HG03378 (cell line): Measurements from ENCODE around the gene EDN3.

Experiments used
- ATAC-seq: cut with Tn5 transposase; IDR thresholded peaks from one replicate; pipeline ENCODE4 v1.9.1; 2021; ENCODE audit warnings: mild to moderate bottlenecking, moderate library complexity; ENCODE audit not compliant: unreplicated experiment

The EDN3 gene

DNA sequence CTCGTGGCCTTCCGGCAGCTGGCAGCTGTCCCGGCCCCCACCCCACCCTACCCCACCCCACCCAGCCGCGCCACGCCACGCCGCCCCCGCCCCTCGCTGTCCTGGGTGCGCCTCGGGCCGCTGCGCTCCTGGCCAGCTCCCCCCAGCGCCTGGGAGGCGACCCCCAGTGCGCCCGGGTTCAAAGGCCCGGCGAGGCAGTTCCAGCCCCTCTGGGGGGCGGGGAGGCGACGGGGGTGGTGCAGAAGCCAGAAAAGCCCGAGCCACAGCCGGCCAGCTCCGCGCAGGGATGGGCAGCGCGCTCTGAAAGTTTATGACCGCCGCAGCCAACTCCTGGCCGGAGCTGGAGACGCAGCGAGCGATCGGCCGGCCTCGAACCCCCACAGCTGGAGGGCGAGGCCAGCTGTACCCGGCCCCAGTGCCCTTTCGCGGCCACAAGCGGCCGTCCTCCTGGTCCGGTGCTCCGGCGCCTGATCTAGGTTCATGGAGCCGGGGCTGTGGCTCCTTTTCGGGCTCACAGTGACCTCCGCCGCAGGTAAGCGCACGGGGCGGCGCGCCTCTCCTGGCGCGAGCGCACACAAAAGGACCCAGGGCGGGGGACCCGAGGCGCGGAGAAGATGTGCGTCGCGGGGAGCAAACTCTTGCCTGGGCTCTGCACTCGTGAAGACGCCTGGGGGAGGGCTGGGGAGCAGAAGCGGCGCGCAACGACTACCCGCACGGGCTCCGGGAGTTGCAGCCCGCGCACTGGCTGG, at the start of gene EDN3:
TSS of gene EDN3 (plus strand) at position 279 of the 749 bp plus-strand sequence. CDS start at position 481, 202 bp downstream.
- no peak for ATAC-seq

GRCh38 chr20:59253325-59253724, 47.1 kb upstream of the EDN3 start:
- no peak for ATAC-seq

DNA sequence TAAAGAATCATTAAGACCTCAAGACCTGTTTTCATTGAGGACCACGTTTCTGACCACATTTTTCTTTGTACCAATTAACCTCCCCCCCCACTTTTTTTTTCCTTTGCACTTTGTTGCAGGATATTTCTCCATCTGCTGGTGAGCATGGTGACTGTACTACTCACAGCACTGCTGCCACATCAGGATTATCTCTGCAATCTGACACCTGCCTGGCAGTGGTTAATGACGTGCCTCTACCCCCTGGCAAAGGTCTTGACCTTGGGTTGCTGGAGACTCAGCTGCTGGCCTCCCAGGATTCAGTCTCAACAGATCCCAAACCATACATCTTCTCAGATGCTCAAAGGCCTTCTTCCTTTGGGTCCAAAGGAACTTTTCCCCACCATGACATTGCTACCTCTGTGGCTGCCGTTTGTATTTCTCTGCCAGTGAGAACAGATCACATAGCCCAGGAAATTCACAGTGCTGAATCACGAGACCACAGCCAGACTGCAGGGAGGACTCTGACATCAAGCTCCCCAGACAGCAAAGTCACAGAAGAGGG, 46.6 kb upstream of the EDN3 start:
- no peak for ATAC-seq

GRCh38 chr20:59255256-59255655, 45.2 kb upstream of the EDN3 start:
- ATAC-seq = no peak

- no peak for ATAC-seq
These were observed 42.2 kb upstream of the EDN3 start for GRCh38 chr20:59258221-59258621.

DNA sequence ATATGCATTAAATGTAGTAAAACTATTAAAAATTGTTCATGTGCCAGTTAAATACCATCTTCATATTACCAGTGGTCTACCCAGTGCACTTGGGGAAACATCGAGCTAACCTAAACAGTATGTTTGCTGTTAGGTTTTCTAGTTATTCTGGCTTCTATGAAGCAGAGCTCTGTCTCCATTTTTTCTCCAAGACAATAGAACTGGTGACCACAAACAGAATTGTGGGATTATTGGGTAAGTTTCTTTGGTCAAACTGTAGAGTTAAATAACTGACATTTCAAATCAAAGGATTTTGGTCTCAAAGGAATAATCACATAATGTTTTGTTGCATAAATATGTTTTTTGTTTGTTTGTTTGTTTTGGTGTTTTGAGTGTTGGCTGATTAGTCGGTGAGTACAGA, 40.5 kb upstream of the EDN3 start:
- no peak for ATAC-seq

DNA sequence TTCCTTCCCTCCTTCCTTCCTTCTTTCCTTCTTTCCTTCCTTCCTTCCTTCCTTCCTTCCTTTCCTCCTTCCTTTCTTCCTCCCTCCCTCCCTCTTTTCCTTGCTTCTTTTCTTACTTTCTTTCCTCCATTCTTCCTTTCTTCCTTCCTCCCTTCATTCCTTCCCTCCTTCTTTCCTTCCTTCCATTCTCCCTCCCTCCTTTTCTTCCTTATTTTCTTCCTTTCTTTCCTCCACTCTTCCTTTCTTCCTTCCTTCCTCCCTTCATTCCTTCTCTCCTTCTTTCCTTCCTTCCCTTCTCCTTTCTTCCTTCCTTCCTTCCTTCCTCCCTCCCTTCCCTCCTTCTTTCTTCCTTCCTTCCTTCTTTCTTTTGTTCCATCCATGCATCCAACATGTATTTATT, 35.1 kb upstream of the EDN3 start:
- ATAC-seq = no peak

GRCh38 chr20:59268870-59269269, 31.5 kb upstream of the EDN3 start:
- ATAC-seq = no peak

GRCh38 chr20:59269411-59270025, 30.9 kb upstream of the EDN3 start:
- no peak for ATAC-seq

DNA sequence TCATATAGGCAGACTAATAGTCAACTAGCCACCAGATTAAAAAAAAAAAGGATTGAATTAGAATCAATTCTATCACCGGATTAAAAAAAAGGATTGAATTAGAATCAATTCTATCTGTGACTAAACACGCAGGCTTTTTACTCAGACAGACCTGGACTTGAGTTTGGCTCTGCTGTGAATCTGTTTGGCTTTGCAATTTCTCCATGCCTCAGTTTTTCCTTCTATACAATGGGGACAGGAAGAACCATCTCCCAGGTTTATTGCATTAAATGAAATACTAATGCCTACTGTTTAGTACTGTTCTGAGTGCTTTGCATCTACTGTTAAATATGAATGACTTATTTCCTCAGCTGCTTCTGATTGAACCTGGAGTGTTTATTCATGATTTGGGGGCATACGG, 30.0 kb upstream of the EDN3 start:
- no peak for ATAC-seq

GRCh38 chr20:59273739-59274357, 26.6 kb upstream of the EDN3 start:
- ATAC-seq = no peak

DNA sequence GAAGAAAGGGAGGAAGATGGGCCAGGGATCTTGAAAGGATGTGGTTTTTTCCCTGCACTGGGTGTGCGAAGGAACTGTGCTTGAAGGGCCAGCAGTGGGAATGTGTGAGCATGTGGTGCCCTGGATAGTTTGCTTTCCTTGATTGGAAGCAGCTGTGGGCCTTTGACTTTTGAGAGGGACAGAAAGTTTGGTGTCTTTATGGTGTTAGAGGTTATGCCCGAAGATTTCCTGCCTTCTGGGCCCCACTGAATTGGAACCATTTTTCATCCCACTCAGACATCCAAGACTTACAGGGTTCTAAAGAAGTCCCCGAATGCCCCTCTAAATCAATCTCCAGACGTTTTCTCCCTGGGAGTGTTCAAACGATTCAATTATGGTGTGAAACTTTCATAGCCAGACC, 23.5 kb upstream of the EDN3 start:
- ATAC-seq = no peak

DNA sequence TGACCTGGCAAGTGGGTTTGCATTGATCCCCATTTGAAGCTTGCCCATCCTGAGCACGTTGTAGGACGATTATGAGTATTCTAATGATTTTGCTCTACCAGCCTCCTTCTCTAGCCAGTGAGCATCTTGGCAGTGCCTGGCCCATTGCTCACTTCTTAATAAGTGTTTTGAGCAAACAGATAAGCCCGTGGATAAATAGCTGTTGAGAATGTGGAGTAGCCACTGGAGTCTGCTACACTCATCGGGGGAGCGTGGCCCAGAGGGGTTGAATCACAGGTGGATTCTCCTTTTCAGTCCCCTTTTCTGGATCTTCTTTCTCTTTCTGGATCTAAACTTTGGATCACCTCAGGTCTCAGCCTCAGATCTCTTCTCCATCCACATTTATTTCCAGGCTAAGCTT, 15.9 kb upstream of the EDN3 start:
- ATAC-seq = no peak

DNA sequence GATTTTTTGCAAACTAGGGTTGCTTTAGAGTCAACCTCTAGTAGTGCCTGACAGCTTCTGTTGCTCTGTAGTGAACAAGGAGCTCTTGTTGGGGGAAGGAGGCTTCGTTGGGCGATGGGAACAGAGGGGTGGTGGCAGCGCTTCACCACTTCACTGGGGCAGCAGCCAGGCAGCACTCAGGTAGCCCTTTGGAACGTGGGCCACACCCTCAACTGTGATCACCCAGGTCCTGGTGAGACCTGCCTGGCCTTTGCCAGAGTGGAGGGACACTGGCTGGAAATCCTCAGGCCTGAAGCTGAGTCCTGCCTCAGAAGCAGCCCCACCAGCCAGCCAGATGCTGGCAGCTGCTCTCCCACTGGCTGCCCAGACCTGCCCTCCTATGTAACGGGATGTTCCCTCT, 10.4 kb upstream of the EDN3 start:
- ATAC-seq = no peak

GRCh38 chr20:59291740-59292383, 8.5 kb upstream of the EDN3 start:
- no peak for ATAC-seq

DNA sequence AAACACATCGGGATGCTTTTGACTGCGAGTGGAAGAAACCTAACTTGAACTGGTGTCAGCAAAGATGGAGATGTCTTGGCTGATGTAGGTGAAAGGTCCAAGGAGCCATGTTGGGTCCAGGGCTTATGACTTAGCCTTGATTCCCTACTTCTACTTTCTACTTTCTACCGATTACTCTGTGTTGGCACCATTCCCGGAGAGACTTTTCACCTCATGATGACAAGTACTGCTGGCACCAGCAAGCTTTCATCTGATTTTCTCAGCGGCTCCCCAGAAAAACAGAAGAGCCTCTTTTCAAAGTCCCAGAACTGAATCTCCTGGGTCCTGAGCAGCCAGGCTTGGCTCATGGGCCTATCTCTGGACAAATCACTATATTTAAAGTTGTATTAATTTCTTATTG, 4.9 kb upstream of the EDN3 start:
- ATAC-seq = no peak

DNA sequence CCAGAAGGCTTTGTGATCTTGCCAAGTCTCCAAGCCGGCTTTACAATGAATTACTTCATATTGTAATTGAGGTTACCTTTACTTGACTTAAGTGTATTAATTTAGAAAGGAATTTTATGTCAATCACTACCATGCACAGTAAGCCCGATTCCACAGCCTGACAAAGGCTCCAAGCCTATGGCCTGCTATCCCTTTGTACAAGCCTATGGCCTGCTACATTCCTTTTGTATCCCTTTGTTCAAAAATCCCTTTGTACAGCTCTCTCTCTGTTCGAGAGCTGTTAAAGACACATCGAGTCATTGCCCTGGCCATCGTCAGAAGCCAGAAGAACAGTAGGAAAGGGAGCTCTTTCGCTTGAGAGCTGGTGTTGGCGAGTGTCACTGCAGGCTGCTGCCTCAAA, 2.7 kb upstream of the EDN3 start:
- no peak for ATAC-seq

DNA sequence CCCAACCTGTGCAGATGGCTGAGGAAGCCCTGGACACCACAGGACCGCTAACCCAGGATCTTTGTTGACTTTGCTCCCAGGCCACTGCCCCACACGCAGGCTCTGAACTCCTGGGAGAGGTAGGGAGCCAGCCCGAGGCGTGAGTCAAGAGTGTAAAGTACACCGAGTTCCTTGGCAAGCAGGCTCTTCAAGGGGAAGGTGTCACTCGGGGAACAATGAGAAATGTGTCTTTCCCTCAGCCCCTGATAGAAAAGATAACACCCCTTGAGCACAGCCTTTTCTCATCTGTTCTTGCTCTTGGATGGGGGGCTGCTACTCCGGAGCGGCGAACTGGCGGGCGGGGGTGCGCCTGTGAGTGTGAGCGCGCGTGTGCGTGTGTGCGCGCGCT, 472 bp upstream of the EDN3 start:
- ATAC-seq = no peak

DNA sequence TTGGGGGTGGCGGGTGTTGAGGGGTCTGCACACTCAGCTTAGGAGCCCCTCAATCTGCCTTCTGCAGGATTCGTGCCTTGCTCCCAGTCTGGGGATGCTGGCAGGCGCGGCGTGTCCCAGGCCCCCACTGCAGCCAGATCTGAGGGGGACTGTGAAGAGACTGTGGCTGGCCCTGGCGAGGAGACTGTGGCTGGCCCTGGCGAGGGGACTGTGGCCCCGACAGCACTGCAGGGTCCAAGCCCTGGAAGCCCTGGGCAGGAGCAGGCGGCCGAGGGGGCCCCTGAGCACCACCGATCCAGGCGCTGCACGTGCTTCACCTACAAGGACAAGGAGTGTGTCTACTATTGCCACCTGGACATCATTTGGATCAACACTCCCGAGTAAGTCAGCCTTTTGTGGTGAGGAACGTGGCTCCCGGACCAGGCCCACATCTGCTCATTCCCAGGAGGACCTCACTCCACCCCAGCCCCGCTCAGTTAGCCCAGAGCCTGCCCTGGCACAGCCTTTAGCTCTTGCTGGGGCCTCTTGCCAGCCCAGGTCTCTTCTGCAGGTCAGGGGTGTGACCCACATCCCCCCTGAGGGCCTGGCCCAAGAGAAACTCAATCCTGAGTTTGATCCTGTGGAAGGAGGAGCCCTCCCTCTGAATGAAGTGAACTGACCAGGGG, 1.1 kb downstream of the EDN3 start:
- ATAC-seq = no peak

DNA sequence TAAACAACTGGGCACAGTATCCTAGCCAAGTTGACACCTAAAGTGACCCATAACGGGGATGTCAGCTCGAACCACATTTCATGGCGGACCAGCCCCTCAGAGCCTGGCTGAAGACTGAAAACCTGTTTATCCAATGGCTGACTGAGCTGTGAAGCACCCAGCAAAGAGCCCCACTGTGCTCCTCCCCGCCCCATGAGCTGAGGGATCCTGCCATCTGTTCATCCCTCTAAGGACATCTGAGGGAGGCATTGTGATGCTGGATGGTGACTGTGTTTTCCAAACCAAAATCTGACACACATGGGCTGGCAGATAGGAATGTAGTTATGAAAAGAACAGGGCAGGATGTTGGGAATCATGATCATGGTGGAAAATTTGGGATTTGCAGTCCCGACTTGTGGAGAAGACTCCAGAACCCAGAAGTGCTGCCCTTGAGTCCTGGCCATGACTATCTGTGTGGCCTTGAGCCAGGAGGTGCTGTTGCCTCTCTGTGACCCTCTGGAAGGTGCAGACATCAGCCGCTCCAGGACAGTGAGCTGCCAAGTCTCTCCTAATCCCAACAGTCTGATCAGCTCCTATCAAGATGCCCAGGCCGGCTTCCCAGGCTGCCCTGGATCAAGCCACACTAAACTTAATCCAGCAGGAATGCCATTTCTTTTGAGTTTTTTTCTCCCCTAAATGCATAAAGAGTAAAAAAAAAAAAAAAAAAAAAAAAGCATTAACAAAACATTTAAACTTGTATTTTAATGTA, 5.7 kb downstream of the EDN3 start:
- ATAC-seq = no peak
